Spleen (tissue), 11 donors: ENCODE data around the gene EYA2. TPM values are rescaled to one million over a fixed set of nuclear protein-coding genes. Genes with fewer than 3 reads are reported as not detected.

Source experiments
- DNase-seq: peaks from one replicate; pipeline ENCODE4 v3.0.0-alpha.2; 2020
- H3K27ac ChIP-seq, 8 donors: fragments of 200-600 bp; sonication (generic) in 7 of 8; 1 replicate in 4 of 8; 2 replicates in 4 of 8; pipeline versions ENCODE4 v1.5.0 to v1.8.0; 2016 to 2021; ENCODE audit warnings: inconsistent platforms in 4 of 8, mild to moderate bottlenecking in 4 of 8, moderate library complexity in 1 of 8
- H3K27me3 ChIP-seq, 7 donors: fragments of 200-600 bp; sonication (generic) in 6 of 7; replicated peaks in 1 of 7; 1 replicate in 4 of 7; 2 replicates in 3 of 7; pipeline versions ENCODE4 v1.5.0 to v1.8.0; 2016 to 2021; ENCODE audit warnings: inconsistent platforms in 3 of 7, mild to moderate bottlenecking in 1 of 7
- H3K36me3 ChIP-seq, 6 donors: fragments of 200-600 bp; sonication (generic) in 5 of 6; 1 replicate in 4 of 6; 2 replicates in 2 of 6; pipeline versions ENCODE4 v1.5.0 to v1.8.0; 2016 to 2021; ENCODE audit warnings: inconsistent platforms in 2 of 6
- H3K4me1 ChIP-seq, 6 donors: fragments of 200-600 bp; sonication (generic) in 5 of 6; 1 replicate in 3 of 6; 2 replicates in 3 of 6; pipeline versions ENCODE4 v1.5.0 to v1.8.0; 2016 to 2021; ENCODE audit warnings: inconsistent platforms in 3 of 6
- H3K4me3 ChIP-seq, 8 donors: fragments of 200-600 bp; sonication (generic) in 7 of 8; 1 replicate in 4 of 8; 2 replicates in 4 of 8; pipeline versions ENCODE4 v1.5.0 to v1.8.0; 2016 to 2021; ENCODE audit warnings: inconsistent platforms in 4 of 8, mild to moderate bottlenecking in 4 of 8, moderate library complexity in 2 of 8
- H3K9me3 ChIP-seq, 8 donors: fragments of 200-600 bp; sonication (generic) in 7 of 8; 1 replicate in 4 of 8; 2 replicates in 4 of 8; pipeline versions ENCODE4 v1.5.0 to v1.8.0; 2016 to 2021; ENCODE audit warnings: inconsistent platforms in 4 of 8
- POLR2A ChIP-seq, 3 donors: fragments of 450-650 bp; IDR thresholded peaks; one replicate each; pipeline ENCODE4 v1.5.1; 2017; ENCODE audit warnings: antibody characterized with exemption in 3 of 3, mild to moderate bottlenecking in 1 of 3
- POLR2AphosphoS5 ChIP-seq, 3 donors: sonication (generic); formaldehyde crosslinking; IDR thresholded peaks; one replicate each; pipeline ENCODE4 v1.5.1; 2017; ENCODE audit warnings: antibody characterized with exemption in 3 of 3
- whole genome bisulfite sequencing, 5 donors: extraction: QIAGEN DNeasy Blood & Tissue Kit in 3 of 5; methylation state at CpG; one replicate each; pipeline versions ENCODE4 v1.1.5 to v1.1.7; 2013 to 2018; 5-methylcytosine and 5-hydroxymethylcytosine counted together
- intact Hi-C: fragments of 100-400 bp; cut with DNase I; formaldehyde crosslinking; loops from one replicate; pipeline ENCODE4 v1.15.0; 2023; ENCODE audit warnings: low total_unique reads
- polyA plus RNA-seq, 3 donors: library from polyadenylated mRNA; stranded (reverse); fragments of 200-250 nt; gene quantifications; one replicate each; pipeline ENCODE4 v1.2.1, GENCODE V29; 2013
- total RNA-seq, 7 donors: library from RNA; depleted of rRNA in 3 of 7; stranded (reverse); fragments of >200 nt in 3 of 7; fragmentation: NEBNext Ultra II Directional in 4 of 7; extraction: Animal tissue kit (Norgen Biotek cat#: 25700) in 4 of 7; gene quantifications; one replicate each; pipeline versions ENCODE4 v1.1.0 to v1.2.1, GENCODE V29; 2016 to 2021
- TF ChIP-seq, protein P1 (sequence below), 11 experiments: fragments of 200-600 bp in 7 of 11; fragments of 450-650 bp in 4 of 11; sonication (generic) in 4 of 11; IDR thresholded peaks in 8 of 11; conservative IDR thresholded peaks in 3 of 11; 1 replicate in 7 of 11; 2 replicates in 4 of 11; pipeline versions ENCODE4 v1.4.0 to v1.8.0; 2016 to 2021; ENCODE audit warnings: antibody characterized with exemption in 11 of 11, inconsistent platforms in 4 of 11, mild to moderate bottlenecking in 1 of 11
- donor health status: healthy with polysubstance abuse.
- donor health status: DM: no; HTN: no; CAD: no; lungs with moderate emphysema.
- donor health status: DM: no; HTN: no; CAD: no.
- donor health status: Bipolar disorder and iron deficiency.
- donor health status: healthy.
- donor health status: DM: no; HTN: no; CAD: no.
- donor health status: DM: yes; HTN: yes; CAD: no.

The EYA2 gene
- total and polyA plus RNA-seq, 10 donors = 0.26 to 0.76 (median 0.51) TPM; not detected in 1

DNA sequence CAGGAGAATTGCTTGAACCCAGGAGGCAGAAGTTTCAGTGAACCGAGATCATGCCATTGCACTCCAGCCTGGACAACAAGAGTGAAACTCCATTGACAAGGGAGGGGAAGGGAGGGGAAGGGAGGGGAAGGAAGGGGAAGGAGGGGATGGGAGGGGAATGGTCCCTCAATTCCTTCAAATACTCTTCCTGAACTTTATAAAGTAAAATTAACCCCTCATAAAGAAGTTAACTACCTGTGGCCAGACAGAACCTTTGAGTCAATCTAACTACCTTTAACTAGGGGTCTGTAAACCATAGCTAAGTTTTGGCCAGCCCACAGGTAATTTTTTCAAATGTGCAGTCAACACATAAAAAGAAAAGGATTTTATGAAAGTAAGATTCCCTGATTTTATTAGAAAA lies 330.8 kb downstream of the EYA2 start:
- intact Hi-C loops = no loop called here
- no peaks in the 10 kb centered on the region for H3K9me3 ChIP-seq
- no peaks in the 10 kb centered on the region for H3K27me3 ChIP-seq
- no peak for DNase-seq
- TF ChIP-seq, protein P1, sequence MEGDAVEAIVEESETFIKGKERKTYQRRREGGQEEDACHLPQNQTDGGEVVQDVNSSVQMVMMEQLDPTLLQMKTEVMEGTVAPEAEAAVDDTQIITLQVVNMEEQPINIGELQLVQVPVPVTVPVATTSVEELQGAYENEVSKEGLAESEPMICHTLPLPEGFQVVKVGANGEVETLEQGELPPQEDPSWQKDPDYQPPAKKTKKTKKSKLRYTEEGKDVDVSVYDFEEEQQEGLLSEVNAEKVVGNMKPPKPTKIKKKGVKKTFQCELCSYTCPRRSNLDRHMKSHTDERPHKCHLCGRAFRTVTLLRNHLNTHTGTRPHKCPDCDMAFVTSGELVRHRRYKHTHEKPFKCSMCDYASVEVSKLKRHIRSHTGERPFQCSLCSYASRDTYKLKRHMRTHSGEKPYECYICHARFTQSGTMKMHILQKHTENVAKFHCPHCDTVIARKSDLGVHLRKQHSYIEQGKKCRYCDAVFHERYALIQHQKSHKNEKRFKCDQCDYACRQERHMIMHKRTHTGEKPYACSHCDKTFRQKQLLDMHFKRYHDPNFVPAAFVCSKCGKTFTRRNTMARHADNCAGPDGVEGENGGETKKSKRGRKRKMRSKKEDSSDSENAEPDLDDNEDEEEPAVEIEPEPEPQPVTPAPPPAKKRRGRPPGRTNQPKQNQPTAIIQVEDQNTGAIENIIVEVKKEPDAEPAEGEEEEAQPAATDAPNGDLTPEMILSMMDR (IDR thresholded peaks at IDR 0.05 in 8 of 11, conservative IDR thresholded peaks at IDR 0.05 in 3 of 11) = no peak
- TF ChIP-seq POLR2AphosphoS5 (IDR thresholded peaks at IDR 0.05) = no peak
- no peak for TF ChIP-seq POLR2A (IDR thresholded peaks at IDR 0.05)
- no peak overlapping the region for H3K4me3 ChIP-seq
- peaks cover 2 to 100% (median 93%) of the 10 kb centered on the region in 6 donors for H3K36me3 ChIP-seq
- 71 to 86% (median 73%) methylated on average over 1 of the region's 1 CpG for WGBS, 5 donors
- H3K27ac ChIP-seq = peak overlapping the region in 2 of 8 donors; percentile 46 to 66
- peaks cover 0 to 18% (median 0%) of the 10 kb centered on the region in 6 donors for H3K4me1 ChIP-seq

DNA sequence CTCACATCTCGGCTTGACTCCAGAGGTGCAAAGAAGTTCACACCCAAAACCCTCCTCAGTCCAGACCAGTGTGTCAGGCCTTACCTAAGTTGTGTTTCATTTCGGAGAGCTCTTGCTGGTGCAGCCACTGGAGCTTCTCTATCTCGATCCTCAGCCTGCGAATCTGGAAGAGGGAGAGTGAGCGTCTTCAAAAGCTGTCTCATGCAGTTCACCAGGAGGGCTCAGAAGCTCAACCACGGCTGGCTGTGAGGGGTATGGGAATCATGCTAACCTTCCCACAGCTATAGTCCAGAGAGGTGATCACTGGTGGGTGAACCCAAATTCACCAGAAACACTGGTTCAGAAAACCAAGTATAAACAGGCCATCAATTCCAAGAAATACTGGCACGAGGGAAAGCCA lies 332.5 kb downstream of the EYA2 start:
- DNase-seq = no peak
- WGBS, 5 donors = 88 to 96% (median 92%) methylated on average over 7 of the region's 7 CpGs
- H3K4me1 ChIP-seq = peaks cover 0 to 15% (median 0%) of the 10 kb centered on the region in 6 donors
- TF ChIP-seq POLR2A (IDR thresholded peaks at IDR 0.05) (no peak), POLR2AphosphoS5 (IDR thresholded peaks at IDR 0.05) (no peak)
- TF ChIP-seq, protein P1 (IDR thresholded peaks at IDR 0.05 in 8 of 11, conservative IDR thresholded peaks at IDR 0.05 in 3 of 11) = no peak
- intact Hi-C loops = no loop called here
- no peak overlapping the region for H3K4me3 ChIP-seq
- no peaks in the 10 kb centered on the region for H3K9me3 ChIP-seq
- peaks cover 0 to 100% (median 90%) of the 10 kb centered on the region in 6 donors for H3K36me3 ChIP-seq
- H3K27ac ChIP-seq = peak overlapping the region in 1 of 8 donors; percentile 38
- H3K27me3 ChIP-seq = no peaks in the 10 kb centered on the region

DNA sequence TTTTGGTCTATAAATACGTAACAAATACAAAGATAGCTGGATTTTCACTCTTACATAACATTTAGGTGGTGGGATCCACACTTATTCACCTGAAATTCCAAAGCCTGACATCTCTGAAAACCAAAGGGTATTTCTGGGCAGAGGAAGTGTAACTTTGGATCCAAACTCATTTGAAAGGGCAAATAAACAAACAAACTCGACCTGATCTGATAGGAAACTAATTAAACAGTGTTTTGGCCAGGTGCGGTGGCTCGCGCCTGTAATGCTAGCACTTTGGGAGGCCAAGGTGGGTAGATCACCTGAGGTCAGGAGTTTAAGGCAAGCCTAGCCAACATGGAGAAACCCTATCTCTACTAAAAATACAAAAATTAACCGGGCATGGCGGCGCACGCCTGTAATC lies 332.9 kb downstream of the EYA2 start:
- intact Hi-C loops = no loop called here
- H3K27me3 ChIP-seq = no peaks in the 10 kb centered on the region
- no peak for DNase-seq
- WGBS, 5 donors = 93 to 96% (median 95%) methylated on average over 9 of the region's 9 CpGs
- H3K9me3 ChIP-seq = no peaks in the 10 kb centered on the region
- peaks cover 0 to 15% (median 0%) of the 10 kb centered on the region in 6 donors for H3K4me1 ChIP-seq
- H3K4me3 ChIP-seq = no peak overlapping the region
- peaks cover 0 to 100% (median 90%) of the 10 kb centered on the region in 6 donors for H3K36me3 ChIP-seq
- no peak for TF ChIP-seq POLR2AphosphoS5 (IDR thresholded peaks at IDR 0.05)
- TF ChIP-seq, protein P1 (IDR thresholded peaks at IDR 0.05 in 8 of 11, conservative IDR thresholded peaks at IDR 0.05 in 3 of 11) = no peak
- TF ChIP-seq POLR2A (IDR thresholded peaks at IDR 0.05) = no peak
- no peak overlapping the region for H3K27ac ChIP-seq

DNA sequence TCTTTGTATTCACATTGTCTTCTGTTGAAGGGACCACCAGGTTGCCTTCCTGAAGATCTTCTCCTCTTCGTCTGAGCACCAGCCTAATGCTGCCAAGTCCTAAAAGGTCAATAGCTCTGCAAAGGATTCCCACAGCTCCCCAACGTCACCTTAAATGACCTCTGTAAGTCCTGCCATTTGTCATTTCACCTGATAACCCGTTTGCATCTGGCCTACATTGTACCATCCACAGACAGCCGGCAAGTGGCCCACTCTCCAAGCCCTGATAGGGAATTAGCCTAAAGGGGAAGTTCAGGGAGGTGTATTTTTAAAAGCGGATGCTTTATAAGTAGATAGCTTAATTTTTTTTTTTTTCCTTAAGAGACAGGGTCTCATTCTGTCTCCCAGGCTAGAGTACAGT lies 334.0 kb downstream of the EYA2 start:
- H3K4me1 ChIP-seq = peaks cover 0 to 15% (median 0%) of the 10 kb centered on the region in 6 donors
- H3K9me3 ChIP-seq = no peaks in the 10 kb centered on the region
- intact Hi-C loops = no loop called here
- TF ChIP-seq POLR2A (IDR thresholded peaks at IDR 0.05) (no peak), POLR2AphosphoS5 (IDR thresholded peaks at IDR 0.05) (no peak)
- TF ChIP-seq, protein P1 (IDR thresholded peaks at IDR 0.05 in 8 of 11, conservative IDR thresholded peaks at IDR 0.05 in 3 of 11) = no peak
- no peak overlapping the region for H3K4me3 ChIP-seq
- DNase-seq = no peak
- 84 to 89% (median 86%) methylated on average over 5 of the region's 5 CpGs for WGBS, 5 donors
- H3K27me3 ChIP-seq = no peaks in the 10 kb centered on the region
- H3K27ac ChIP-seq = no peak overlapping the region
- H3K36me3 ChIP-seq = peaks cover 0 to 100% (median 88%) of the 10 kb centered on the region in 6 donors
